ENCODE results near the gene CREBRF. TPM values are rescaled to one million over a fixed set of nuclear protein-coding genes. Genes with fewer than 3 reads are reported as not detected.
"Not testable (repeated sequence)": the region's sequence is repeated elsewhere in the genome, so short reads cannot be mapped to it uniquely, and the experiment has no call there.

Gene CREBRF
- total and polyA plus RNA-seq, 2 of the 4 experiments (the other 2 are of a cell fraction), result 3.2 to 16.1 TPM

GRCh38 chr5:173153842-173154241 is 97.7 kb downstream of the CREBRF start:
- H3K4me2 ChIP-seq (ENCODE audit: low read depth, low read length), result no peak overlapping the region
- no peak overlapping the region for H3K18ac ChIP-seq (ENCODE audit: low read depth, low read length)
- no peak overlapping the region for H2BK15ac ChIP-seq (ENCODE audit: low read depth, low read length)
- H3K23ac ChIP-seq (ENCODE audit: low read depth, low read length), result no peak overlapping the region
- dilution Hi-C loops (cut with HindIII; ENCODE audit: low sequenced_read_pairs, unreplicated experiment), result no loop called here
- no peak overlapping the region for H3K9ac ChIP-seq (ENCODE audit: low read depth, low read length)
- no peak overlapping the region for H4K8ac ChIP-seq (ENCODE audit: low read depth in 2 of 2, low read length in 2 of 2)
- H2AFZ ChIP-seq (replicated peaks; ENCODE audit: low read length, poor library complexity), result no peak overlapping the region
- in situ Hi-C loops (cut with MboI; ENCODE audit: low sequenced_read_pairs), result loop anchor here (25.0 kb wide), 2 partner anchors 433 to 1158 kb away; no protein-coding TSS in a partner anchor
- H3K4ac ChIP-seq (ENCODE audit: low read depth, low read length), result no peak overlapping the region
- intact Hi-C loops (cut with micrococcal nuclease), result no loop called here
- H3K27me3 ChIP-seq (ENCODE audit: control insufficient read depth, insufficient read depth, low read length), result no peaks in the 10 kb centered on the region
- no TSS peak for BruUV-seq (replicated peaks)
- H3K56ac ChIP-seq (ENCODE audit: extremely low read depth, insufficient read depth, low read length), result no peak overlapping the region
- H4K91ac ChIP-seq (ENCODE audit: insufficient read depth, low read depth, low read length), result no peak overlapping the region
- H2AK9ac ChIP-seq (replicated peaks; ENCODE audit: low read depth, low read length, poor library complexity), result no peak overlapping the region
- peaks cover 26% of the 10 kb centered on the region for H3K36me3 ChIP-seq (ENCODE audit: control insufficient read depth, insufficient read depth, low read length)
- ChIA-PET POLR2A (ENCODE audit: unreplicated experiment) (no interaction called here), CTCF (no interaction called here)
- no peaks in the 10 kb centered on the region; the same call in 1 of the 2 replicates for H3K4me1 ChIP-seq (ENCODE audit: control insufficient read depth, insufficient read depth, low read length)
- H4K20me1 ChIP-seq (ENCODE audit: insufficient read depth, low read length), result no peaks in the 10 kb centered on the region
- peaks cover 2 to 3% of the 10 kb centered on the region in 2 experiments; a peak in 1 of 4 replicates for H3K79me1 ChIP-seq (ENCODE audit: low read depth in 1 of 2, low read length in 2 of 2)
- no peak overlapping the region for H2BK20ac ChIP-seq (ENCODE audit: low read depth, low read length)
- H3K4me3 ChIP-seq (ENCODE audit: insufficient read depth, low read depth, low read length), result no peak overlapping the region
- no peak overlapping the region for H2AK5ac ChIP-seq (ENCODE audit: low read depth, low read length)
- no peak overlapping the region for H2BK5ac ChIP-seq (ENCODE audit: low read depth, low read length, poor library complexity, severe bottlenecking)
- ATAC-seq (ENCODE audit: low read depth) (no peak), DNase-seq (no peak)
- H4K5ac ChIP-seq (ENCODE audit: low read depth, low read length), result no peak overlapping the region
- TF ChIP-seq SMC3 (IDR thresholded peaks at IDR 0.05; ENCODE audit: low read depth, low read length) (no peak), RCOR1 (IDR thresholded peaks at IDR 0.05; ENCODE audit: insufficient replicate concordance, low read length) (no peak), MAZ (IDR thresholded peaks at IDR 0.05; ENCODE audit: borderline replicate concordance, low read depth, low read length) (no peak), RAD21 (IDR thresholded peaks at IDR 0.05; ENCODE audit: low read length) (no peak), POLR2A (IDR thresholded peaks at IDR 0.05; ENCODE audit: low read depth, low read length) (no peak), MAFK (IDR thresholded peaks at IDR 0.05; ENCODE audit: low read depth, low read length) (no peak)
- H3K9me3 ChIP-seq (ENCODE audit: control insufficient read depth, insufficient read depth, low read length), result no peaks in the 10 kb centered on the region
- no peak overlapping the region for H3K27ac ChIP-seq (ENCODE audit: insufficient read depth, low read length)
- no CpG with 5 or more reads among the region's 7 CpGs for WGBS, 2 experiments (ENCODE audit: extremely low coverage in 2 of 2, insufficient read length in 1 of 2)
- H2BK120ac ChIP-seq (ENCODE audit: low read depth, low read length), result no peak overlapping the region
- H3K14ac ChIP-seq (replicated peaks; ENCODE audit: low read depth, low read length), result no peak overlapping the region
- H3K9me1 ChIP-seq (ENCODE audit: insufficient read depth, low read length), result 0 out of 2 replicates have a peak, but pooled peaks cover 1% of the 10 kb centered on the region

- WGBS, 2 experiments (ENCODE audit: extremely low coverage in 2 of 2, insufficient read length in 1 of 2), result 100% methylated on average over 1 of the region's 5 CpGs; no CpG with 5 or more reads in 1 of the 2 experiments
- peaks cover 25% of the 10 kb centered on the region for H3K36me3 ChIP-seq (ENCODE audit: control insufficient read depth, insufficient read depth, low read length)
- H3K79me1 ChIP-seq (ENCODE audit: low read depth in 1 of 2, low read length in 2 of 2); H3K4me1 ChIP-seq (ENCODE audit: control insufficient read depth, insufficient read depth, low read length); H2BK20ac ChIP-seq (ENCODE audit: low read depth, low read length); H2AK9ac ChIP-seq (replicated peaks; ENCODE audit: low read depth, low read length, poor library complexity); H2AFZ ChIP-seq (replicated peaks; ENCODE audit: low read length, poor library complexity); intact Hi-C loops (cut with micrococcal nuclease); H3K9me1 ChIP-seq (ENCODE audit: insufficient read depth, low read length); BruUV-seq (replicated peaks); H3K4me2 ChIP-seq (ENCODE audit: low read depth, low read length); H3K27ac ChIP-seq (ENCODE audit: insufficient read depth, low read length); H4K5ac ChIP-seq (ENCODE audit: low read depth, low read length); H4K8ac ChIP-seq (ENCODE audit: low read depth in 2 of 2, low read length in 2 of 2); H4K91ac ChIP-seq (ENCODE audit: insufficient read depth, low read depth, low read length); H3K4me3 ChIP-seq (ENCODE audit: insufficient read depth, low read depth, low read length); ATAC-seq (ENCODE audit: low read depth); DNase-seq; H3K18ac ChIP-seq (ENCODE audit: low read depth, low read length); dilution Hi-C loops (cut with HindIII; ENCODE audit: low sequenced_read_pairs, unreplicated experiment); H3K14ac ChIP-seq (replicated peaks; ENCODE audit: low read depth, low read length); POLR2A ChIA-PET (ENCODE audit: unreplicated experiment); H3K23ac ChIP-seq (ENCODE audit: low read depth, low read length); H2BK15ac ChIP-seq (ENCODE audit: low read depth, low read length); H4K20me1 ChIP-seq (ENCODE audit: insufficient read depth, low read length); H2BK120ac ChIP-seq (ENCODE audit: low read depth, low read length); CTCF ChIA-PET; H3K56ac ChIP-seq (ENCODE audit: extremely low read depth, insufficient read depth, low read length); H3K9ac ChIP-seq (ENCODE audit: low read depth, low read length); H2AK5ac ChIP-seq (ENCODE audit: low read depth, low read length); H3K9me3 ChIP-seq (ENCODE audit: control insufficient read depth, insufficient read depth, low read length); H3K27me3 ChIP-seq (ENCODE audit: control insufficient read depth, insufficient read depth, low read length); H3K4ac ChIP-seq (ENCODE audit: low read depth, low read length); H2BK5ac ChIP-seq (ENCODE audit: low read depth, low read length, poor library complexity, severe bottlenecking): not testable (repeated sequence)
- in situ Hi-C loops (cut with MboI; ENCODE audit: low sequenced_read_pairs), result loop anchor here (25.0 kb wide), 2 partner anchors 433 to 1158 kb away; no protein-coding TSS in a partner anchor
These were observed 98.5 kb downstream of the CREBRF start for GRCh38 chr5:173154619-173155018.

Measured in IMR-90 (cell line).